Nephron (organoid): Measurements from ENCODE around the gene C1QTNF1.

Experiments used
- H3K27ac Mint-ChIP-seq, 3 experiments: 2 replicates each; pipeline ENCODE4 v1.8.0; 2020; ENCODE audit warnings: mixed read lengths in 3 of 3, mild to moderate bottlenecking in 2 of 3, moderate library complexity in 1 of 3
- H3K27me3 Mint-ChIP-seq: 2 replicates; pipeline ENCODE4 v1.8.0; 2021; ENCODE audit warnings: low read depth, mild to moderate bottlenecking, moderate library complexity, mixed read lengths
- H3K36me3 Mint-ChIP-seq: 2 replicates; pipeline ENCODE4 v1.8.0; 2020; ENCODE audit warnings: low read depth, mixed read lengths
- H3K4me1 Mint-ChIP-seq: 2 replicates; pipeline ENCODE4 v1.8.0; 2020; ENCODE audit warnings: mixed read lengths
- H3K4me3 Mint-ChIP-seq, 3 experiments: 2 replicates each; pipeline ENCODE4 v1.8.0; 2020; ENCODE audit warnings: mild to moderate bottlenecking in 3 of 3, mixed read lengths in 3 of 3, moderate library complexity in 2 of 3
- H3K9me3 Mint-ChIP-seq: 2 replicates; pipeline ENCODE4 v1.8.0; 2020; ENCODE audit warnings: mixed read lengths
- CTCF ChIP-seq, 3 experiments: fragments of 200-600 bp; sonication (generic); IDR thresholded peaks; one replicate each; pipeline ENCODE4 v1.5.0; 2021; ENCODE audit warnings: antibody characterized with exemption in 3 of 3; ENCODE audit not compliant: unreplicated experiment in 3 of 3

Gene C1QTNF1

GRCh38 chr17:79050551-79050950, 26.6 kb downstream of the C1QTNF1 start:
- Mint-ChIP-seq H3K4me1 (peaks cover 18% of the 10 kb centered on the region), H3K4me3 (no peak overlapping the region), H3K36me3 (no peaks in the 10 kb centered on the region), H3K27ac (no peak overlapping the region), H3K9me3 (peaks cover 27% of the 10 kb centered on the region), H3K27me3 (peaks cover 62% of the 10 kb centered on the region)
- no peak for TF ChIP-seq CTCF (IDR thresholded peaks at IDR 0.05; ENCODE audit: unreplicated experiment in 3 of 3)

- H3K36me3 Mint-ChIP-seq: no peaks in the 10 kb centered on the region
- no peak for TF ChIP-seq CTCF (IDR thresholded peaks at IDR 0.05; ENCODE audit: unreplicated experiment in 3 of 3)
- H3K27me3 Mint-ChIP-seq: peaks cover 56% of the 10 kb centered on the region
- H3K27ac Mint-ChIP-seq: no peak overlapping the region
- H3K4me3 Mint-ChIP-seq: no peak overlapping the region
- peaks cover 11% of the 10 kb centered on the region for H3K4me1 Mint-ChIP-seq
- peaks cover 28% of the 10 kb centered on the region for H3K9me3 Mint-ChIP-seq
Observed at GRCh38 chr17:79051306-79051705, 27.3 kb downstream of the C1QTNF1 start.

- H3K27ac Mint-ChIP-seq: no peak overlapping the region
- H3K4me3 Mint-ChIP-seq: no peak overlapping the region
- H3K4me1 Mint-ChIP-seq: peaks cover 2% of the 10 kb centered on the region
- no peaks in the 10 kb centered on the region for H3K36me3 Mint-ChIP-seq
- H3K9me3 Mint-ChIP-seq: peaks cover 28% of the 10 kb centered on the region
- H3K27me3 Mint-ChIP-seq: peaks cover 47% of the 10 kb centered on the region
- TF ChIP-seq CTCF (IDR thresholded peaks at IDR 0.05; ENCODE audit: unreplicated experiment in 3 of 3): no peak
Observed at GRCh38 chr17:79052131-79052530, 28.2 kb downstream of the C1QTNF1 start.

- no peak overlapping the region for H3K4me3 Mint-ChIP-seq
- no peaks in the 10 kb centered on the region for H3K4me1 Mint-ChIP-seq
- H3K27ac Mint-ChIP-seq: no peak overlapping the region
- peaks cover 42% of the 10 kb centered on the region for H3K27me3 Mint-ChIP-seq
- no peaks in the 10 kb centered on the region for H3K36me3 Mint-ChIP-seq
- TF ChIP-seq CTCF (IDR thresholded peaks at IDR 0.05; ENCODE audit: unreplicated experiment in 3 of 3): no peak
- peaks cover 31% of the 10 kb centered on the region for H3K9me3 Mint-ChIP-seq
Observed at GRCh38 chr17:79053251-79053925, 29.4 kb downstream of the C1QTNF1 start.

DNA sequence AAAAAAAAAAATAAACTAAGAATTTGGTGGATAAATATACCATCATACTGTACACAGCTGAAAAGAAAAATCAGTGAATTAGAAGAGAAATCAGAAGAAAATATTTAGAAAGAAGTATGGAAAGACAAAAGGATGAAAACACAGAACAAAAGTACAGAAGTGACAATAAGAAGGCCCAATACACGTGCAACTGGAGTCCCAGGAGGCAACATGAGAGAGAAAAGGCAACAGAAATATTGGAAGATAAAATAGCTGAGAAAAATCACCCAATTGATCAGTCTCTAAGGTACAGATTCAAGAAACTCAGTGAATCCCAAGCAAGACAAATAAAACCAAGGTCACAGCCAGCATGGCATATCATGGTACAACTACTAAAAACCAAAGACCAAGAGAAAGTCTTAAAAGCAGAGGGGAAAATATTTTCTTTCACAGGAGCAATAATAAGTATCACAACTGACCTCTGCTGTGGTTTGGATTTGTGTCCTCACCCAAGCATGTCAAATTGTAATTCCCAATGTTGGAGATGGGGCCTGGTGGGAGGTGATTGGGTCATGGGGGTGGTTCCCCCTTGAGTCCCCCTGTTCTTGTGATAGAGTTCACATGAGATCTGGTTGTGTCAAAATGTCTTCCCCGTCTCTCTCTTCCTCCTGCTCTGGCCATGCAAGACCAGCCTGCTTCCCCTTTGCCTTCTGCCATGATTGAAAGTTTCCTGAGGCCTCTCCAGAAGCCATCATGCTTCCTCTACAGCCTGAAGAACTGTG, 30.4 kb downstream of the C1QTNF1 start:
- no peak overlapping the region for H3K27ac Mint-ChIP-seq
- peaks cover 40% of the 10 kb centered on the region for H3K27me3 Mint-ChIP-seq
- H3K9me3 Mint-ChIP-seq: peaks cover 34% of the 10 kb centered on the region
- TF ChIP-seq CTCF (IDR thresholded peaks at IDR 0.05; ENCODE audit: unreplicated experiment in 3 of 3): no peak
- H3K36me3 Mint-ChIP-seq: no peaks in the 10 kb centered on the region
- H3K4me1 Mint-ChIP-seq: no peaks in the 10 kb centered on the region
- H3K4me3 Mint-ChIP-seq: no peak overlapping the region
